Measurements from ENCODE around the gene PAPLN. TPM values are rescaled to one million over a fixed set of nuclear protein-coding genes. Genes with fewer than 3 reads are reported as not detected.

PAPLN gene
- total and polyA plus RNA-seq, 2 of the 8 experiments (the other 6 are each of a cell fraction or from before 2014, with no cell fraction given), result 14.8 to 25.6 TPM

GRCh38 chr14:73243341-73243740, 6.0 kb downstream of the PAPLN start:
- Histone ChIP-seq H2BK120ac (replicated peaks; ENCODE audit: low read depth, low read length) (no peak overlapping the region), H3K23ac (ENCODE audit: insufficient read length) (no peak overlapping the region), H2BK20ac (ENCODE audit: low read length) (no peak overlapping the region), H4K20me1 (replicated peaks in 1 of 2; ENCODE audit: control insufficient read depth in 1 of 2, insufficient read depth in 2 of 2, low read length in 2 of 2) (peaks cover 3 to 4% of the 10 kb centered on the region in 2 experiments), H4K5ac (ENCODE audit: insufficient read length, low read depth, low read length) (no peak overlapping the region), H2BK5ac (ENCODE audit: low read depth, low read length) (no peak overlapping the region), H2AK5ac (ENCODE audit: low read depth, low read length) (no peak overlapping the region), H2AFZ (ENCODE audit: low read length) (no peak overlapping the region), H3K14ac (ENCODE audit: insufficient read length) (no peak overlapping the region), H3K79me1 (ENCODE audit: low read depth, low read length) (peaks cover 5% of the 10 kb centered on the region), H3K56ac (replicated peaks; ENCODE audit: insufficient read length, low read depth, low read length) (no peak overlapping the region), H3K18ac (ENCODE audit: extremely low read depth, low read length) (no peak overlapping the region), H3K79me2 (ENCODE audit: control insufficient read depth in 1 of 2, insufficient read depth in 2 of 2, low read length in 2 of 2) (peaks cover 0 to 15% of the 10 kb centered on the region in 2 experiments; a peak in 2 of 4 replicates), H3K27ac (ENCODE audit: low read depth, low read length) (no peak overlapping the region), H3K9me3 (ENCODE audit: insufficient read depth in 2 of 2, low read depth in 1 of 2, low read length in 1 of 2) (no peaks in the 10 kb centered on the region), H3K36me3 (ENCODE audit: control insufficient read depth in 2 of 4, insufficient read depth in 4 of 4, low read length in 3 of 4) (0 out of 8 replicates have a peak, but pooled peaks cover 0 to 3% (median 0%) of the 10 kb centered on the region in 4 experiments), H3K4me3 (ENCODE audit: extremely low read depth in 1 of 4, insufficient read depth in 2 of 4, low read depth in 3 of 4, low read length in 4 of 4) (no peak overlapping the region), H2BK15ac (ENCODE audit: low read length) (no peak overlapping the region), H3K4ac (replicated peaks; ENCODE audit: insufficient read length, low read depth, low read length) (no peak overlapping the region), H3K4me1 (replicated peaks in 1 of 4; ENCODE audit: control insufficient read depth in 3 of 4, insufficient read depth in 4 of 4, low read length in 3 of 4) (peaks cover 3 to 23% (median 15%) of the 10 kb centered on the region in 4 experiments), H2BK12ac (ENCODE audit: low read depth, low read length) (no peak overlapping the region), H3K4me2 (ENCODE audit: insufficient read depth in 1 of 2, low read depth in 2 of 2, low read length in 2 of 2) (no peak overlapping the region), H3K23me2 (ENCODE audit: low read depth, low read length) (peaks cover 5% of the 10 kb centered on the region; the same call in 1 of the 2 replicates), H3K9ac (replicated peaks in 1 of 4; ENCODE audit: extremely low read depth in 1 of 4, low read depth in 3 of 4, low read length in 3 of 4) (no peak overlapping the region), H4K8ac (ENCODE audit: extremely low read depth, insufficient read depth, low read length) (no peak overlapping the region), H3K27me3 (replicated peaks in 1 of 4; ENCODE audit: control insufficient read depth in 3 of 4, extremely low read depth in 1 of 4, insufficient read depth in 3 of 4, low read length in 3 of 4) (peaks cover 6 to 18% (median 13%) of the 10 kb centered on the region in 4 experiments), H4K91ac (replicated peaks; ENCODE audit: insufficient read length, low read length) (no peak overlapping the region)
- 82% methylated on average over 3 of the region's 3 CpGs; no CpG with 5 or more reads in 1 of the 2 experiments for WGBS, 2 experiments (ENCODE audit: extremely low coverage in 1 of 2, insufficient coverage in 1 of 2, insufficient read length in 1 of 2, insufficient replicate concordance in 2 of 2, low coverage in 1 of 2, low lambda C conversion rate in 2 of 2, missing lambda C conversion rate in 1 of 2)
- DNase-seq (ENCODE audit: low read depth in 1 of 2, low spot score in 2 of 2) (no peak), FAIRE-seq (no peak)
- POLR2A ChIA-PET (ENCODE audit: partially characterized antibody), result interaction anchor here (0.5 to 1.6 kb wide), 3 partner anchors 12 to 245 kb away, joined by 3 to 4 read pairs (median 3); no protein-coding TSS in a partner anchor
- CTCF ChIA-PET (ENCODE audit: partially characterized antibody), result interaction anchor here (1.2 to 5.8 kb wide), 3 partner anchors 12 to 52 kb away, joined by 3 to 35 read pairs (median 5); no protein-coding TSS in a partner anchor
- TF ChIP-seq SIX5 (IDR thresholded peaks at IDR 0.05; ENCODE audit: low read depth, low read length), result no peak
- no peak for TF ChIP-seq FOSL1 (IDR thresholded peaks at IDR 0.05; ENCODE audit: insufficient read depth, low read depth, low read length)
- TF ChIP-seq JUN (IDR thresholded peaks at IDR 0.05; ENCODE audit: low read depth, low read length), result no peak
- no peak for TF ChIP-seq SP2 (IDR thresholded peaks at IDR 0.05; ENCODE audit: low read length)

Data from H1 (cell line).